GM19351 (cell line): ENCODE measurements around the gene ZNF70.

Experiments used
- ATAC-seq: cut with Tn5 transposase; IDR thresholded peaks from one replicate; pipeline ENCODE4 v1.9.1; 2021; ENCODE audit warnings: mild to moderate bottlenecking, moderate library complexity; ENCODE audit not compliant: unreplicated experiment

ZNF70 gene

DNA sequence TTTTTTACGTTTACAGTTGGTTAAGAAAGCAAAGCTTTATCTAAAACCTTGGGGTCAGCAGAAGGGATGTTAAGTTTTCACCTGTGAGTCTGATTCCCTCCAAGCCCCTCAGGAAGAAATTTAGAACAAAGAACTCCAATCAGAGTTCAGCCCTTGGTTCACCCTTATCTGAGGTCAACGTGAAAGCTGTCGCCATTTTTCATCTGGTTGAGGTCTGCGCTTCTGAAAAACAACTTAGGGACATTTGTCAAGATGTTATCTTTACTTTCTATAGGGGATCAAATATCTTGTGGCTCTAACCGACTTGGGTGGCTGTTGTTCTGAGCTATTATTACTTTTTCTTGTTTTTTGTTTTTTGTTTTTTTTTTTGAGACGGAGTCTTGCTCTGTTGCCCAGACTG lies 30.1 kb downstream of the ZNF70 start:
- ATAC-seq: no peak

DNA sequence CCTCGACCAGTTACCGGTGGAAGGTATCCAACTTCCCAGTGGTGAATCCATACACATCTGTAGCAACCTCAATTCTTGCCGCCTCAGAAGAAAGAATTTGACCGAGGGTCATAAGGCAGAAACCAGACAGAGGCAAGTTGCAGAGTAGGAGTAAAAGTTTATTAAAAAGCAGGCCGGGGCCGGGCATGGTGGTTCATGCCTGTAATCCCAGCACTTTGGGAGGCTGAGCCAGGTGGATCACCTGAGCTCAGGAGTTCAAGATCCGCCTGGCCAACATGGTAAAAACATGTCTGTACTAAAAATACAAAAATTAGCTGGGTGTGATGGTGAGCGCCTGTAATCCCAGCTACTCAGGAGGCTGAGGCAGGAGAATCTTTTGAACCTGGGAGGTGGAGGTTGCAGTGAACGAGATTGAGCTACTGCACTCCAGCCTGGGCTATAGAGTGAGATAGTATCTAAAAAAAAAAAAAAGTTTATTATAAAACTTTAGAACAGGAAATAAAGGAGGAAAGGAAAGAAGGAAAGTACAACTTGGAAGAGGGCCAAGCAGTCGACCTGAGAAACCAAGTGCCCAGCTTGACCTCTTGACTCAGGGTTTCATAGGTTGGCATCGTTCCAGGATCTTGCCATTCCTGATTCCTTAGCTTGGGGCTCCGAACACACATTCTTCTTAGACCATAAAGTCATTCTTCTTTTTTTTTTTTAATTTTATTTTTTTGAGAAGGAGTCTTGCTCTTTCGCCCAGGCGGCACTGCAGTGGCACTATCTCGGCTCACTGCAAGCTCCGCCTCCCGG lies 32.3 kb downstream of the ZNF70 start:
- ATAC-seq: no peak

DNA sequence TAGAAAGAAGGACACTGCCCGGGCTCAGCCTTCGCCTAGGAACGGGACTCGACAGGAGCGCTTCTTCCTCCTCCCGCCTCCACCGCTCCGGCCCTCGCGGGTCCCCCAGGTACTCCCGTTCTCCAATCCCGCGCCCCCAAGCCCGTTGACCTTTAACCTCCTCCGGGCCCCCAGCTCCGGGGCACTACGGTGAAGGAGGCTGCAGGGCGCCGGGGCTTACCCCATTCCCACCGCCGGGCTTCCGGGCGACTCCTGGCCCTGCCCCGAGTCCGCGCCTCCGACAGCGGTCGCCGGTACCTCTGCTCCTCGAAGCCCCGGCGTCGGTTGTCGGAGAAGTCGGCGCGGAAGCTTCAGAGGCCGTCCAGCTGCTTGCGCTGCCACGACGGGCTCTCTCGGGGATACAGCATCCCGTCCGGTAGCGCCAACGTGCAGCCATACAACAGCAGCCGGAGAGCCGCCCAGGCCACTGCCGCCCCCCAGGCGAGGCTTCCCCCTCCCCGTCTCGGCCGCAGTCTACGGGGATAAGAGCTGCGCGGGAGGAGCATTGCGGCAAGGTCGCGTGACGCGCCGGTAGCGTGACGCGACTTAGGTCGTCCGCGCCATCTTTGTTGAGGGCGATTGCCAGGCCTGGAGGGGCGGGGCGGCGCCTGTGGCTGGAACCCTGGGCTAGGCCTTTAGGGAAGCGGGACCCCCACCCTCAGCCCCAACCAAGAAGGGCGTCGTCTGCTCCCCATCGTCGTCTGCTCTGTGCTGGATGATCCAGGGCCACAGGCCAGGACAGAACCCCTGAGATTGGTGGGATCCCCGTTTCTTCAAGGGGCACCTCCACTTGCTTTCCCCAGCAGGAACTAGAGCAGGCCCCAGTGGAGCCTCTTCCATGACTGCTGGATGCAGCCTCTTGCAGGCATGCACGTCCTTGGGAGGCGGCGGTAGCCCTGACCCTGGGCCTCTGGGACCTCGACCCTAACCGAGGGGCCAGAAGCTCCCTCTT lies 33.8 kb downstream of the ZNF70 start:
- peak; percentile 73 for ATAC-seq

DNA sequence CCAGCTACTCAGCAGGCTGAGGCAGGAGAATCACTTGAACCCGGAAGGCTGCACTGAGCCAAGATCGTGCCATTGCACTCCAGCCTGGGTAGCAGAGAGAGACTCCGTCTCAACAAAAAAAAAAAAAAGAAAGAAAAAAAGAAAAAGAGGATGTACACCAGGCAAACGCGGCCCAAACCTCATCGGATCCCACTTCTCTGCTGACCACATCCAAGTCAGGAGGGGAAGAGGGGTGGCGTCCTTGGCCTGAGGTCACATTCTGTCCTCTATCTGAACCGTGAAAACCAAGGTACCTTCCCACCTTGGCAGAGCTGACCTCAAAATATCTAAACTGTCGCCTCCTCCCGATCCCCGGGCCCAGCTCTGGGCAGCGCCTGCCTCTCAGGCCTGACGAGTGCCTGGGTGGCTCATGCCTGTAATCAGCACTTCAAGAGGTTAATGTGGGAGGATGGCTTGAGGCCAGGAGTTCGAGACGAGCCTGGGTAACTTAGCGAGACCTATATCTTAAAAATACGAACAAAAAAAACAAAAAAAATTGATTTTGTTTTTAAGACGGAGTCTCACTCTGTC lies 35.0 kb downstream of the ZNF70 start:
- no peak for ATAC-seq

DNA sequence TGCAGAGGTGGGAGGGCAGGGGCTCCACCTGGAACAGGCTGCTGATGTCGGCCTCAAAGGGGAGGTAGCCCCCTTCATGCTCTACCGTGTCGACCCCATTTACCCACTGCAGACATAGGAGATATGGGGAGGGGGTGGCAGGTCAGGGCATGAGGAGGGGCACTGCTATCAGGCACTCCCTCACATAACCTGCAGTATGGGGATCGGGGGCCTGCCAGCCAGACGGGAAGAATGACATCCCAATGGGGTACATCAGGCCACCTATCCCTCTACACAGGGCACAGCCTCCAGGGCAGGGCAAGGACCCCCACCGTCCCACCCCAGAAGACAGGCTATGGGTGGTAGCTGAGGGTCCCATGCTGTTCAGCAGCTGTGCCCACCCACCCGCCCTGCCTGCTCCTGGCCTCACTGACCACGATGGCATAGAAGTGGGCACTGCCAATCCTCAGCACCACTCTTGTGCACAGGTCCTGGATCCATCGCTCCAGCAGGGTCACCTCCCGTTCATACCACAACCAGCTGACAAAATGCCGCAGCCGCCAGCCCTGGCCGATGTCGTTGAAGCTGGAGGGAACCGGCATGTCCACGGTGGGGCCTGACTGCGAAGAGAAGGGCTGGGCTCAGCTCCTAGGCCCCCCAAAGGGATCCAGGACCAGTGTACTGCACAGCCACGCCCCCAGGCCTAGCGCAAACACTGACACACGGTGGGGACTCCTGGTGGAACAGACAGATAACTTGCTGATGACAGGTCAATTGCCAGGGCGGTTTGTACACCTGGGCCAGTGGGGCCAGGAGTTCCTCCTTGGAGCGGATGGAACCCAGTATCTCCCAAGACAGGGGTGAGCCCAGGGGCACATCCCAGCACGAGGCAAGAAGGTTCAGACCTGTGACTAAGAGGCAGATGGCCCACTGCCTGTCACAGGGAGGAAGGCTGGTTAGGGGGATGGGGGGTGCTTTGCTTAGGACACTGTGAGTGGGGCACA lies 36.0 kb downstream of the ZNF70 start:
- no peak for ATAC-seq

DNA sequence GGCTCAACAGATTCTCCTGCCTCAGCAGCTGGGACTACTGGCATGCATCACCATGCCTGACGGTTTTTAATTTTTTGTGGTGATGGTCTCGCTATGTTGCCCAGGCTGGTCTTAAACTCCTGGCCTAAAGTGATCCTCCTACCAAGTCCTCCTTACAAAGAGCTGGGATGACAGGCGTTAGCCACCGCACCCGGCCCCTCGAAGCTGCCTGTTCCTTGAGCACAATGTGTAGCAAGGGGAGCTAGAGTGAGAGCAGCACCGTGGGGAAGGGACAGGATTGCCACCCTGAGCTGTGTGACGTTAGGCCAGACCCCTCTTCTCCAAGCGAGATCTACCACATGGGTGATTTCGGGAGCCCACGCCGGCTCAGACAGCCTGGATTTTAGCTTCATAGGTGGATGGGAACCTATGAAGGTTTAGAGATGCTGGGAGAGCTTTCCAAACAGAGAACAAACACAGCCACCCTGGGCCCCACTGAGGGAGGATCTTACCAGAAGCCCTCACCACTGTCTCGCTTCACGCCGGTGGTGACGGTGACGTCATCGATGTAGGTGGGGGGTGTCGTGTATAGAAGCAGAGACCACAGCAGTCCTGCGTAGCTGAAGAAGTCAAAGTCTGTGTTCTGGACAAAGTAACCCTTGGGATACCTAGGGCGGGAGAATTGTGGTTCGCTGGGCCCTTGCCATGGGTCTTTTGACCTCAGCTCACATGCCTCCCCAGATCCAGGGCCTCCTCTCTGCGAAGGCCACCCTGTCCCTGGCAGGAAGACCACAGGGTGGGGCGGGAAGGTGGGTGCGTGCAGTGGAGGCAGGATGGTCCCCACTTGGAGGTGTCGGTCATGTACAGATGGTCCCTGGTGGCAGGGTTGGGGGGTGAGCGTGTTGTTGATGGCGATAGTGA lies 37.0 kb downstream of the ZNF70 start:
- ATAC-seq: no peak

DNA sequence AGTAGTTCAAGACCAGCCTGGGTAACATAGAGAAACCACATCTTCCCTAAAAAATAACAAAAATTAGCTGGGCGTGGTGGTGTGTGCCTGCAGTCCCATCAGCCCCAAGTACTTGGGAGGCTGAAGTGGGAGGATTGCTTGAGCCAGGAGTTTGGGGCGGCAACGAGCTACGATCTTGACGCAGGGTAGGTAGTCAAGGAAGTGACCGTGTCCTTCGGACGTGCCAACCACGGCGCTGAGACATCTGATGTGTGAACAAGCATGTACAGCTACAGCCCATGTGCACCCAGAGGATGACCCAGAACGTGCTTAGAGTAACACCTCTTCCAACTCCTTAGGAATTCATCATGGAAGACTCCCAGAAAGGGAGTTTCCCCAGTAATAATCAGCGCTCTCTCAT lies 38.7 kb downstream of the ZNF70 start:
- ATAC-seq: no peak

DNA sequence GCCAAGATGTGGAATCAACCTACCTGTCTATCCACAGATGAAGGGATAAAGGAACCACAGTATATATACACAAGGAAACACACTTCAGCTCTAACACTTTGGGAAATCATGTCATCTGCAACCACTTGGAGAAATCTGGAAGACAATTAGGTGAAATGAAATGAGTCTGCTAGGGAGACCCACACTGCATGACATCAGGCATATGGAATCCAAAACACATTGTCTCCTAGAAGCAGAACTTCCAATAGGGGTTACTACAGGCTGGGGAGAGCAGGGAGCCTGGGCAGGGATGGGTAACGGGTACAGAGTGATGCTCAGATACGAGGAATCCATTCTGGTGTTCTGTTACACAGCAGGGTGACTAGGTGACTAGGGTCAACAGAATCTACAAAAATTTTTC lies 41.8 kb downstream of the ZNF70 start:
- ATAC-seq: no peak

DNA sequence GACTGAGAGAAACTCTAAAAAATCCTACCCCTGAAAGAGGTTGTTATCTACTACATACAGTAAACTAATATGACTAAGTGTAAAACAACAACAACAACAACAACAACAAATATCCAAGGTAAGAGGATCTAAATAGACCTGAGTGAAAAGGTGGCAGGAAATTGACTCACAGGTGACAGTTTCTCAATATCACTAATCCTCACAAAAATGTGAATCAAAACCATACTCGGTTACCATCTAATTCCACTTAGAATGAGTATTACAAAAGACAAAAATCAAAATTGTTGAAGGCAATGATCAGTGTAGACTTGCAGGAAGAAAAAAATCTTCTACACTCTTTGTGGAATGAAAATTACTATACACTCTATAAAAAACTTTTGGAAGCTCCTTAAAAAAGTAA lies 42.6 kb downstream of the ZNF70 start:
- no peak for ATAC-seq

DNA sequence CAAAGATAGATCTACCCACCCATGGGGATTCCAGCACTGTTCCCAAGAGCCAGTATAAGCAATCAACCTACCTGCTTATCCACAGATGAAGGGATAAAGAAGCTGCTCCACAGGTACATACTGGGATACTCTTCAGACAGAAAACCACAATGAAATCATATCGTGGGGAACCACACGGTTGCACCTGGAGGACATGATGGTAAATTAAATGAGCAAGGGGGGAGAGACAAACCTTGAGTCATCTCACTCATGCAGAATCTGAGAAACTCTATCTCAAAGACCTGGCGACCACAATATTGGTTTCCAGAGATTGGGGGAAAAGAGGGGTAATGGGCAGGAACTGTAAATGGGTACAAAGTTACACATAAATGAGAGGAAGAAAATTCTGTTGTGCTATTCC lies 45.6 kb downstream of the ZNF70 start:
- no peak for ATAC-seq

DNA sequence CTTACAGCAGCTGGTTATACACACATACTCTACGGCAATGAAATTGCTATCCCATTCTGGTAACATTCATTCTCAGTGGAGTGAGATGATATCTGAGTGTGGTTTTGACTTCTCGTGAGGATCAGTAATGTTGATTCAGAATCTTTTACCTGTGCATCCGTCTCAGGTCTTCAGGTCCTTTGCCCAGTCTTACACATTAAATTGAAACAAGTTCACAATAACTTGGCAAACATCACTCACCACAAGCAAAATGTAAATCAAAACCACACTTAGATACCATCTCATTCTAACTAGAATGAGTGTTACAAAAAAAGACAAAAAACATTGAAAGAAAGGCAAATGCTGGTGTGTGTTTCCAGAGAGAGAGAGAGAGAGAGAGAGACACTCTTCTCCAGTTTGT lies 46.1 kb downstream of the ZNF70 start:
- no peak for ATAC-seq

DNA sequence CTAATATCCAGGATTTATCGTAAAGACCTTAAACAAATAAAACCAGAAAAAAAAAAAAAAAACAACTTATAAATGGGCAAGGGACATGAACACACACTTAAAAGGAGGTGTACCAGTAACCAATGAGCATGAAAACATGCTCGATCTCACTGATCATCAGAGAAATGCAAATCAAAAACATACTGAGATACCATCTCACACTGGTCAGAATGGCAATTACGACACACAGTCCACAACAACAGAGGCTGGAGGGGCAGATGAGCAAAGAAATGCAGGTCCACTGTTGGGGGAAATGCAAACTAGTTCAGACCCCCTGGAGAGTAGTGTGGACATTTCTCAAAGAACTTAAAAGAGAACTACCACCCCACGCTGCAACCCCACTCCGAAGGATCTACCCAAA lies 46.9 kb downstream of the ZNF70 start:
- ATAC-seq: no peak

DNA sequence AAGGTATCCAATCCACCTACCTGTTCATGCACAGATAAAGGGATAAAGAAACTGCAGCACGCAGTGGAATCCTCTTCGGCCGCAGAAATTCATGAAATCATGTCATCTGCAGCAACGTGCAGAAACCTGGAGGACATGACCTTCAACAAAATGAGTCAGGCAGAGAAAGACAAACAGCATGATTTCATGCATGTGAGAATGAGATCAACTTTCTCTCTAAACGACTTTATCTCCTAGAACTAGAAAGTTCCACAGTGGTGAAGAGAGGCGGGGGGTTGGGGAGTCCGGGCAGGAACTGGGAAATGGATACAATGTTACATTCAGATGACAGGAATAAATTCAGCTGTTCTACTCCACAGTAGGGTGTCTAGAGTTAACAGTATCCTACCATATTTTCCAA lies 50.2 kb downstream of the ZNF70 start:
- no peak for ATAC-seq

DNA sequence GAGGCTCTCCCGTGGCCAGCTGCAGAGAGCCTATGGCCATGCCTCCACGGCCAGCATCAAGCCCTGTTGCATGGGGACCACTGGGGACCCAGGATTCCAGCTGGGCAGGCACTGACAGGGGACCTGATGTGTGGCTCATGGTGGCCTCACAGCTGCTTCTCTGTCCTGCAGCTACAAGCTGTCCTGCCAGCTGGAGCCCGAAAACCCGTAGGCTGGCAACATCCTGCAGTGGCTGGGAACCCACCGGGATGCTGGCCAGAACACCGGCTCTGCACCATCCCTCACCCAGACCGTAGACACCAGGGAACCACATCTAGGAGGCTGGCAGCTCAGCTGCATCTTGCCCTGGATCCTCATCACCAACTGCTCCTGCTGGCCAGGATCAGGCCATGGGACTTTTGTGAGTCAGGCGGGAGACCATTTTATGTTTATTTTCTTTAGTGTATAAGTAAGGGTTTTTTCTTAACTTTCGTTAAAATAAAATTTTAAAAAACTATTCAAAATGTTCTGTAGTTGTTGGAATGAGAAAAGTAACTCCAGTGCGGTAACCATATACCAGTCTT lies 52.2 kb downstream of the ZNF70 start:
- no peak for ATAC-seq

DNA sequence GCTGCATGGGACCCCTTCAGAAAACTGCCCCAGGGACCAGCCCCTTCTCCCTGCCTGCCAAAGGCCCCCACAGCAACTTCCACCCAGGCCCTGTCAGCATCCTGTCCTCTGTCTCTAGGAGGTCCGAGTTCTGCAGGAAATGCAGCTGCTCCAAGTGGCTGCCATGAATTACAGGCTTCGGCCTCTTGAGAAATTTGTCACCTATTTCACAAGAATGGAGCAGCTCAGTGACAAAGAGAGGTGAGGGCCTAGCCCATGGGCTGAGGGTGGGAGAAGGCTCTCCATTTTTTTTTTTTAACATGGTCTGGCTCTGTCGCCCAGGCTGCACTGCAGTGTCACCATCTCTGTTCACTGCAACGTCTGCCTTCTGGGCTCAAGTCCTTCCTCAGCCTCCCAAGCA lies 52.8 kb downstream of the ZNF70 start:
- ATAC-seq: no peak

DNA sequence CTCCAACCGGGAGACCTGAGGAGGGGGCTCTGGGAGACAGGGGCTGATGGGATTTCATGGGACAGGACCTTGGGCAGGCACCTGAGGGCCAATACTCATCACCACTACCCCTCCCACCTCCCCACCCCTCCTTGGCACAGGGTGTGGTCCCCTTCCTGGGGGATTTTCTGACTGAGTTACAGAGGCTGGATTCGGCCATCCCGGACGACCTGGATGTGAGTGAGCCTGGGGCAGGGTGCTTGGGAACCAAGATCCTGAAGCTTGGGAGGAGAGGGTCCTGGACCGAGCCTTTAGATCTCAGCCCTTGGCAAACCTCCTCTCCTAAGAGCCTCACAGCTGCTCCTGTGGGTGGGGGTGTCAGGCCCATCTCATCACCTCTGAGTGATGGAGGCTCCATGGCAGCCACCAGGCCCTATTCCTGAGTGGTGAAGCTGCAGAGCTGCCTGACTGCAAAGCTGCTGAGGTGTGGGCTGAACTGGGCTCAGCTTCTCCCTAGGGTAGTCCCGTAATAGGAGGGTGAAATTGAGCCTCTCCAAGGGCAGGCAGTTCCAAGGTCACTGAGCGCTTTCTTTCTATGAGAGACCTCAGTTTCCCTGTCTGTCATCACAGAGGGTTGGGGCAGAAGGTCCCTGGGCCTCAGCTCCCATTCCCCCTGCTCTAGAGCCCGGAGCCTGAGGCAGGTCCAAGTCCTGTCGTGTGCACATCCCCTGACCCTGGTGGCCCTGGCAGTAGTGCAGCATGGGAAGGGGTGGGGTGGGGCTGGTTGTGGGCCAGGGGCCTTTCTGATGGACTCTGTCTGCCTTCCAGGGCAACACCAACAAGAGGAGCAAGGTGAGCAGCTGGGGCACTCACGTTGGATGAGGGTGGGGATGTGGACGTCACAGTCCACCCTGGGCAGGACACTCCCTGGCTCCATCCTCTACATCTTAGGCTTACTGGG lies 53.6 kb downstream of the ZNF70 start:
- no peak for ATAC-seq

DNA sequence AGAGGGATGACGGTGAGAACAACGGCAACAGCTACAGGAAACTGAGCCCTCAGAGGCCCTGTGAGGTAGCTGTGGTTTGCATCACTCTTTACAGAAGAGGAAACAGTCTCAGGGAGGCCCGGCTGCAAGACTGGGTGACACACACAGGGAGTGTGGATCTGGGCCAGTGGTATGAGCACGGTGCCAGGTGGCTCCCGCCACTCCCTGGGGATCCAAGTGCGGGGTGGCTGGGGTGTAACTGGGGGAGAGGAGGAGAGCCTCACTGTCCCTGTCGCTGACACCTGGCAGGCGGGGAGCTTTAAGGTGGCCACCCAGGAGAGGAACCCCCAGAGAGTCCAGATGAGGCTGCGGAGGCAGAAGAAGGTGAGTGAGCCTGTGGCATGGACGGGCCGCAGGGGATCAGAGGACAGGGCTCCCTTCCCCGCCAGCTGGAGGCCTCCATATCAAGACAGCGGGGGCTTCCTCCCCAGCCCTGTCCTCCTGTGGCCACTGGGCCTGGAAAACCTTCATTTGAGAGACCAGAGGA lies 54.5 kb downstream of the ZNF70 start:
- ATAC-seq: peak; percentile 93
